ENCODE measurements around the gene ATP6V1G3.
A peak's percentile ranks its signal among the peaks of the same experiment; 100 is the strongest.

Gene ATP6V1G3

DNA sequence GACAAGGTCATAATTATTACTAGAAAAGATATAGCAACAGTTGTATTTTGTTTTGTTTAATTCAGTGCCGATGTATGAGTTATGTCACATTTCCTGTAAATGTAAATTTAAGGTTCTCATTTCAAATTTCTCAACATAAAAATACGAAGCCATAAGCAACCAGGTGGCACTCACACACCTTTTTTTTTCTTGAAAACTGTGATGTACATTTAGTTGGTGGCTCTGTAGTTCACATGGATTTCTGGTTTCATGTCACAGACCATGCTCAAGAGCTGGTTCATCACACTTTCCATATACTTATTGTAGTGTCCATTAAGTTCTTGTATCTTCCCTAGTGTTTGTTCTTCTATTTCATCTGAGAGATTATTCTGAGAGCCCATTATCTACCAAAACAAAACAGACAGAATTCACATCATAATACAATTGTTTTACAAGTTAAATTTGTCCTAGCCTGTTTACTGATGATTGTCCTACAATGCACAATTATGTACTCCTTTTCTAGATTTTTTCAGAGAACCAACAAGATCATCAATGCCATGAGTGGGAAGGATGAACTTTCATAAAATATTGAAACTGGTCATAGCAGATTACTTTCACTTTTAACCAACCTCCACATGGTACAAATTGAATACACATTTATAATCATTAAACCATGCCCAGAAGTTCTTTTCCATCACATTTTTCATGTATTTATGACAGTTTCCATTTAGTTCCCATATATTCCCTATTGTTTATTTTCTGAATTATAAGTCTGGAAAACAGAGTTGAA is 17.1 kb downstream of the ATP6V1G3 start:
- H3K27ac ChIP-seq: peak overlapping the region; percentile 97
- DNase-seq (ENCODE audit: low read depth, low spot score): no peak
- no peaks in the 10 kb centered on the region for H3K9me3 ChIP-seq (ENCODE audit: low read depth, low read length)
- H3K9ac ChIP-seq (ENCODE audit: insufficient read length): peak overlapping the region; percentile 39
- TF ChIP-seq FOXP2 (optimal IDR thresholded peaks at IDR 0.05; ENCODE audit: control extremely low read depth, extremely low read length, insufficient read depth) (no peak), POLR2AphosphoS5 (IDR thresholded peaks at IDR 0.05; ENCODE audit: borderline replicate concordance, low read depth, low read length) (no peak), EZH2 (IDR thresholded peaks at IDR 0.05) (no peak)
- H3K36me3 ChIP-seq (ENCODE audit: insufficient read depth, low read length): no peaks in the 10 kb centered on the region; the same call in 1 of the 2 replicates
- H3K4me3 ChIP-seq: peak overlapping the region; percentile 63

- TF ChIP-seq FOXP2 (optimal IDR thresholded peaks at IDR 0.05; ENCODE audit: control extremely low read depth, extremely low read length, insufficient read depth) (no peak), EZH2 (IDR thresholded peaks at IDR 0.05) (no peak), POLR2AphosphoS5 (IDR thresholded peaks at IDR 0.05; ENCODE audit: borderline replicate concordance, low read depth, low read length) (no peak)
These were observed 19.8 kb downstream of the ATP6V1G3 start for GRCh38 chr1:198520524-198521254.

GRCh38 chr1:198519639-198520501 is 20.6 kb downstream of the ATP6V1G3 start:
- peaks cover 6% of the 10 kb centered on the region; the same call in 1 of the 2 replicates for H3K36me3 ChIP-seq (ENCODE audit: insufficient read depth, low read length)
- H3K9me3 ChIP-seq (ENCODE audit: low read depth, low read length): no peaks in the 10 kb centered on the region
- peak overlapping the region; percentile 98 for H3K27ac ChIP-seq
- peak overlapping the region; percentile 72 for H3K4me3 ChIP-seq
- peak overlapping the region; percentile 67 for H3K9ac ChIP-seq (ENCODE audit: insufficient read length)
- no peak for TF ChIP-seq EZH2 (IDR thresholded peaks at IDR 0.05)
- no peak for TF ChIP-seq FOXP2 (optimal IDR thresholded peaks at IDR 0.05; ENCODE audit: control extremely low read depth, extremely low read length, insufficient read depth)
- TF ChIP-seq POLR2AphosphoS5 (IDR thresholded peaks at IDR 0.05; ENCODE audit: borderline replicate concordance, low read depth, low read length): no peak
- DNase-seq (ENCODE audit: low read depth, low spot score): no peak

More at GRCh38 chr1:198520524-198521254, 19.8 kb downstream of the ATP6V1G3 start:
- Histone ChIP-seq H3K36me3 (ENCODE audit: insufficient read depth, low read length) (peaks cover under 1% of the 10 kb centered on the region; the same call in 1 of the 2 replicates), H3K27ac (peak overlapping the region; percentile 98), H3K9ac (ENCODE audit: insufficient read length) (peak overlapping the region; percentile 49), H3K9me3 (ENCODE audit: low read depth, low read length) (no peaks in the 10 kb centered on the region), H3K4me3 (peak overlapping the region; percentile 25; the same call in 1 of the 2 replicates)
- no peak for DNase-seq (ENCODE audit: low read depth, low spot score)

GRCh38 chr1:198517623-198518199 is 22.8 kb downstream of the ATP6V1G3 start:
- Histone ChIP-seq H3K36me3 (ENCODE audit: insufficient read depth, low read length) (peaks cover 14% of the 10 kb centered on the region; the same call in 1 of the 2 replicates), H3K9me3 (ENCODE audit: low read depth, low read length) (no peaks in the 10 kb centered on the region), H3K27ac (peak overlapping the region; percentile 98), H3K4me3 (peak overlapping the region; percentile 72), H3K9ac (ENCODE audit: insufficient read length) (peak overlapping the region; percentile 67)
- DNase-seq (ENCODE audit: low read depth, low spot score): no peak
- TF ChIP-seq POLR2AphosphoS5 (IDR thresholded peaks at IDR 0.05; ENCODE audit: borderline replicate concordance, low read depth, low read length) (peak; percentile 42; the same call in 1 of the 2 replicates), EZH2 (IDR thresholded peaks at IDR 0.05) (no peak), FOXP2 (optimal IDR thresholded peaks at IDR 0.05; ENCODE audit: control extremely low read depth, extremely low read length, insufficient read depth) (peak; percentile 32)

DNA sequence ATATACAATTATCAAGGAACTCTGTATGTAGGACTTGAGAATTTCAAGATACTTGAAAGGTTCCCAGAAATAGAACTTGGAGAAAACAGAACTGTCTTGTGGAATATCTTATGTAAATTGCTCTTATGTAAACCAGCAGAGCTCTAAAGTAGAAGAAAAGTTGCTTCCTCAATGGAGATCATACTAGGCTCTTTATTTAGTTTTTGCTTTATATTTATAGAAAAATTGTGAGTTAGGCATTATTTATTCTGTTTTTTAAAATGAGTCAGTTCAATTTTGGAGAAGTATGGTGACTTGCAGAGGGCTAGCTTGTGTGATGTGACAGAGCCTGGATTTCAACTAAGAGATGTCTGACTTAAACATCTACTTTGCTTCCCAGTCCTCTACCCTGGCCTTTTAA is 40.4 kb downstream of the ATP6V1G3 start:
- Histone ChIP-seq H3K27ac (no peak overlapping the region), H3K4me3 (no peak overlapping the region), H3K36me3 (ENCODE audit: insufficient read depth, low read length) (no peaks in the 10 kb centered on the region), H3K9ac (ENCODE audit: insufficient read length) (no peak overlapping the region), H3K9me3 (ENCODE audit: low read depth, low read length) (peaks cover 5% of the 10 kb centered on the region; the same call in 1 of the 2 replicates)
- no peak for DNase-seq (ENCODE audit: low read depth, low spot score)
- TF ChIP-seq POLR2AphosphoS5 (IDR thresholded peaks at IDR 0.05; ENCODE audit: borderline replicate concordance, low read depth, low read length): no peak
- TF ChIP-seq FOXP2 (optimal IDR thresholded peaks at IDR 0.05; ENCODE audit: control extremely low read depth, extremely low read length, insufficient read depth): no peak
- no peak for TF ChIP-seq EZH2 (IDR thresholded peaks at IDR 0.05)

DNA sequence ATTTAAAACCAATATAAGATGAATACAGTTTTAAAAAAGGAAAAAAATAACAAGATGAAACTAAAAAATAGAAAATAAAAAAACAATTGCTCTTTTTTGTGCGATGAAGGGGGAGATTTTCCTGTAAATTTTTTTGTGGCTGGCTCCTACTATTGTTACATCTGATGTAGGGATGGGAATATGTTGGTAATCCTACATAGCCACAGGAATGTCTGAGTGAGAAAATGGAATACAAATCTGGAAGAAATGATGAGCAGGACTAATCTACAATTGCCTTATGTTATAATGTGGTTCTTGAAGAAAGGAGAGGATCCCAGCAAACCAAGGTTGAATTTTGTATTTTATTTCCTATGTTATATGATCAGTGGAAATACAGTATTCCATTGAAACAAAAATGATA is 40.9 kb downstream of the ATP6V1G3 start:
- Histone ChIP-seq H3K9ac (ENCODE audit: insufficient read length) (no peak overlapping the region), H3K27ac (no peak overlapping the region), H3K36me3 (ENCODE audit: insufficient read depth, low read length) (no peaks in the 10 kb centered on the region), H3K4me3 (no peak overlapping the region), H3K9me3 (ENCODE audit: low read depth, low read length) (peaks cover 5% of the 10 kb centered on the region; the same call in 1 of the 2 replicates)
- no peak for DNase-seq (ENCODE audit: low read depth, low spot score)
- TF ChIP-seq FOXP2 (optimal IDR thresholded peaks at IDR 0.05; ENCODE audit: control extremely low read depth, extremely low read length, insufficient read depth): no peak
- TF ChIP-seq POLR2AphosphoS5 (IDR thresholded peaks at IDR 0.05; ENCODE audit: borderline replicate concordance, low read depth, low read length): no peak
- no peak for TF ChIP-seq EZH2 (IDR thresholded peaks at IDR 0.05)

GRCh38 chr1:198498881-198499280 is 41.6 kb downstream of the ATP6V1G3 start:
- DNase-seq (ENCODE audit: low read depth, low spot score): no peak
- peaks cover 5% of the 10 kb centered on the region; the same call in 1 of the 2 replicates for H3K9me3 ChIP-seq (ENCODE audit: low read depth, low read length)
- no peak overlapping the region for H3K9ac ChIP-seq (ENCODE audit: insufficient read length)
- H3K27ac ChIP-seq: no peak overlapping the region
- TF ChIP-seq FOXP2 (optimal IDR thresholded peaks at IDR 0.05; ENCODE audit: control extremely low read depth, extremely low read length, insufficient read depth) (no peak), POLR2AphosphoS5 (IDR thresholded peaks at IDR 0.05; ENCODE audit: borderline replicate concordance, low read depth, low read length) (no peak), EZH2 (IDR thresholded peaks at IDR 0.05) (no peak)
- H3K36me3 ChIP-seq (ENCODE audit: insufficient read depth, low read length): no peaks in the 10 kb centered on the region
- no peak overlapping the region for H3K4me3 ChIP-seq

All from SK-N-MC (cell line).